ENCODE data around the gene MAPRE2. TPM values are rescaled to one million over a fixed set of nuclear protein-coding genes. Genes with fewer than 3 reads are reported as not detected.

Gene MAPRE2
- total and polyA plus RNA-seq, 2 of the 13 experiments (the other 11 are each of a cell fraction or from before 2014, with no cell fraction given), result 34.5 to 67.9 TPM

- POLR2A ChIA-PET, result no interaction called here
- Histone ChIP-seq H3K27ac (ENCODE audit: extremely low read length, insufficient read depth, low read length) (no peak overlapping the region), H3K9me3 (ENCODE audit: low read length) (no peaks in the 10 kb centered on the region), H3K4me1 (ENCODE audit: insufficient read depth, low read length) (peaks cover 36% of the 10 kb centered on the region), H3K4me2 (ENCODE audit: low read depth, low read length) (no peak overlapping the region), H3K4me3 (replicated peaks in 1 of 3; ENCODE audit: insufficient read depth in 1 of 3, low read depth in 2 of 3, low read length in 3 of 3) (no peak overlapping the region), H3K9ac (ENCODE audit: insufficient read depth, low read depth, low read length) (no peak overlapping the region), H3K27me3 (ENCODE audit: control insufficient read depth in 1 of 2, insufficient read depth in 2 of 2, low read length in 2 of 2) (no peaks in the 10 kb centered on the region), H3K36me3 (replicated peaks in 1 of 2; ENCODE audit: control insufficient read depth in 1 of 2, insufficient read depth in 2 of 2, low read length in 2 of 2) (no peaks in the 10 kb centered on the region; a peak in 1 of 5 replicates), H3K79me2 (ENCODE audit: insufficient read depth, low read length) (no peaks in the 10 kb centered on the region), H4K20me1 (ENCODE audit: insufficient read depth, low read length) (no peaks in the 10 kb centered on the region), H2AFZ (ENCODE audit: low read length) (no peak overlapping the region)
- BruUV-seq (replicated peaks), result no TSS peak
- intact Hi-C loops (cut with micrococcal nuclease; ENCODE audit: unreplicated experiment), result loop anchor here (5.0 kb wide), 1 partner anchor 51 kb away; no protein-coding TSS in a partner anchor
- ATAC-seq (no peak), FAIRE-seq (no peak), DNase-seq (ENCODE audit: low spot score) (no peak)
- in situ Hi-C loops (cut with HindIII; ENCODE audit: extremely low pct_ligation_motif_present, low pct_unique_long_range_greater_than_20kb), result no loop called here
- TF ChIP-seq TAF15 (IDR thresholded peaks at IDR 0.05; ENCODE audit: low read depth, low read length, poor library complexity, severe bottlenecking), result no peak
- TF ChIP-seq ZNF556 (CRISPR knock-in tag; IDR thresholded peaks at IDR 0.05; ENCODE audit: borderline replicate concordance), result no peak
- TF ChIP-seq ZNF572 (CRISPR knock-in tag; IDR thresholded peaks at IDR 0.05), result no peak
- no peak for TF ChIP-seq NFE2L2 (IDR thresholded peaks at IDR 0.05; ENCODE audit: low read length)
- TF ChIP-seq ZNF510 (CRISPR knock-in tag; IDR thresholded peaks at IDR 0.05; ENCODE audit: low read depth), result no peak
- TF ChIP-seq ZNF34 (CRISPR knock-in tag; IDR thresholded peaks at IDR 0.05; ENCODE audit: borderline replicate concordance), result no peak
- no peak for TF ChIP-seq TERF1 (CRISPR knock-in tag; IDR thresholded peaks at IDR 0.05)
- TF ChIP-seq USF2 (IDR thresholded peaks at IDR 0.05; ENCODE audit: low read depth, low read length), result no peak
- TF ChIP-seq USF2 (CRISPR knock-in tag; IDR thresholded peaks at IDR 0.05; ENCODE audit: borderline replicate concordance), result no peak
- no peak for TF ChIP-seq KAT7 (CRISPR knock-in tag; IDR thresholded peaks at IDR 0.05; ENCODE audit: borderline replicate concordance)
- no peak for TF ChIP-seq ZSCAN5A (CRISPR knock-in tag; IDR thresholded peaks at IDR 0.05; ENCODE audit: borderline replicate concordance)
- WGBS (ENCODE audit: low lambda C conversion rate), result 95% methylated on average over 2 of the region's 2 CpGs
- CTCF ChIA-PET (ENCODE audit: low intra/inter-chr PET ratio, low total read pairs), result no interaction called here
Observed at GRCh38 chr18:35028536-35028935, 12.7 kb upstream of the MAPRE2 start.

All from HepG2 (cell line).